C4-2B (cell line): ENCODE measurements around the gene PLEKHA5.

ENCODE experiments used
- CTCF ChIP-seq: fragments of 450-650 bp; conservative IDR thresholded peaks from 2 replicates; pipeline ENCODE4 v1.5.1; 2017; ENCODE audit warnings: mild to moderate bottlenecking
- ZFX ChIP-seq: fragments of 450-650 bp; IDR thresholded peaks from 2 replicates; pipeline ENCODE4 v1.6.1; 2017

DNA sequence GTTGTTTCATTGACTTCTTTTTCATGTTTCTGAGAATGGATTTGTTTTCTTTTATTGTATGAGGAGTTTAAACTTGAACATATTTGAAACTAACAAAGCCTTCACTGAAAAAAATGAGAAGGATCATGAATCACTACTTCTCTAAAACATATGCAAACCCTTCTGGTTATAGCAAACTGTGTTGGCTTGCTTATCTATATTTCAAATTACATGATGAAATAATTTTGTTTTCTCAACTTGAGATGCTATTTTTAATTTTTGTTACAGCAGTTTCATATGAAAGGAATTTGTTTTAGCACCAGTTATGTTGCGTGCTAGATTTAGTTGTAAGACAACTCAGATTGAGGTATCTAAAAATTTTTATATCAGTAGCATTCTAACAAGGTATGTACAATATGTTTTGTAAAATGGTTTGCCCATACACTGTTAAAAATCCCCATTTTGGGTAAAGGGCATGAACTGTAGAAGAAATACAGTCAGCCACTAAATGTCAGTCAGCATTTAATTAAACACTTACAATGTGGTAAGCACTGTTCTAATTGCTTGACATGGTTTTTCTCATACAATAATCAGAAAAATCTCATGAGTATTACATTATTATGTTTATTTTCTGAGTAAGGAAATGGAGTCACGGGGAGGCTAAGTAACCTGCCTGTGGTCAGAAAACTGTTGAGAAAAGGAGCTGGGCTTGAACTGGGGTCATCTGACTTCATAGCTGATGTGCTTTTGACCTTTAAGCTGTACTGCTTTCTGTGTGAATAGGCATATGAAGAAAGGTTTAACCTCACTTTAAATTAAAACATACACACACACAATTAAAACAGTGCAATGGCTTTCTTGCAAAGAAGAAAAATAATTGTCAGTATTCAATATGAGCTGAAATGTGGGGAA, 105.7 kb downstream of the PLEKHA5 start:
- TF ChIP-seq CTCF (no peak), ZFX (no peak)
